SKM-1 (cell line): Measurements from ENCODE around the gene CLTB.
"Not testable (repeated sequence)": the region's sequence is repeated elsewhere in the genome, so short reads cannot be mapped to it uniquely, and the experiment has no call there.

Experiments used
- DNase-seq: peaks from one replicate; lab custom pipeline; 2025; ENCODE audit not compliant: unreplicated experiment; lab: John Stamatoyannopoulos, UW

Gene CLTB

DNA sequence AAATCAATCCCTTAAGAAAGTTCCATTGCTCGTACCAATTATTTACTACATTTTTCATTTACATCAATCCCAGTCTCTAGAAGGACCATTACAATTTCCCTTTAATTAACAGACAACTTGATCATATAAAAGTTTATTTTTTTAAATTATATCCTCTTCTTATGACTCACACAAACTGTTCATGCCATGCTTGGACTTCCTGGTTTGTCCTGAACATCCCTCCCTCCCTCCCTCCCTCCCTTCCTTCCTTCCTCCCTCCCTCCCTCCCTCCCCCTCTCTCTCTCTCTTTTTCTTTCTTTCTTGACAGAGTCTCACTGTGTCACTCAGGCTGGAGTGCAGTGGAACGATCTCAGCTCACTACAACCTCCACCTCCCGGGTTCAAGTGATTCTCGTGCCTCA is 11.6 kb upstream of the CLTB start:
- DNase-seq = no peak

DNA sequence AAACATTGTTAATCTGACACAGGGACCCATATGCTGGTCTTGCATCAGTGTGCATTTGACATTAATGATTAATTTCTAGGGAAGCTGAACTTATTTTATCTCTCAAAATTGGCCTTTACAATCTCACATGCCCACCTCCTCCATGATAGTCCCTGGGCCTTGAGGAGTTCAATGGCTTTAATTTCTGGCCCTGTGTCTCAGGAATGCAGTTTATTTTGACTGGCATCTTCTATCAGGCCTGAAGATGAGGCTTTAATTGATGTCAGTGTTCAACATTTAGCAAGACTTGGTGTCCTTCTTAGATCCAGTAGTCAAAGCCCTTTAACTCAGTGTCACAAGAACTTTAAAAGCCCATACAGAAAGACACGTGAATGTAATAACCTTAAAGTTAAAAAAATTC is 10.5 kb upstream of the CLTB start:
- no peak for DNase-seq

DNA sequence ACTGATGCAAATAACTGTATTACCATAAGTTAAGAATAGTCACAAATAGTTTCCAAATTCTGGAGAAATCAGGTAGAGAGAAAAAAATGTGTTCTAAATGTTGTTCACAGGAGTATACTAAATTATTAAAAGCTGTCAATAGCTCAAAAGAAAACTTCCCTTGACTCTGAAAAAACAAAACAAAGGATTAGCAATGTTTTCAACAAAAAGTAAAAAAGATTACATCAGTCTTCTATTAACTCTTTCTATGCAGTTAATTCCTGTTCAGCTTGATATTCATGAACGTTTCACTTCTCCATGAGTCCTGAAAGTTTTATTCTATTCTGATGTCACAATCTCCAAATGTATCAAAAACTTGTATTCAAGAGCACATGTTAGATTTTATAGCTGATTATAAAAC is 9.5 kb upstream of the CLTB start:
- no peak for DNase-seq

DNA sequence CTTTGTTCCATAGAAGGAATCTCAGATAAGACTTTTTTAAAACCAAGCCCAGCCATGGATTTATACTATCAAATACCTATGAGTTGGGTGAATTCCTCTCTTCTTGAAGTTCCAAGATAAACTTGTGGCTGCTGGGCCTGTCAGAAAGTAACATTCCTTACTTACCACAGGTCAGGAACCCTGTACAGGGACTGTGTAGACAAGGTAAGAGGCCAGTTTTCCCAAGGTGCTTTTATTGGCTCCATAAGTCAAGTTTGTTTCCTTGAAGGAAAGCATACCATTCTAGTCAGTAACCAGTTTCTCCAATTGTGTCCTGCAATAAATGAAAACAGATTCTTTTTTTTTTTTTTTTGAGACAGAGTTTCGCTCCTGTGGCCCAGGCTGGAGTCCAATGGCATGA is 8.8 kb upstream of the CLTB start:
- no peak for DNase-seq

DNA sequence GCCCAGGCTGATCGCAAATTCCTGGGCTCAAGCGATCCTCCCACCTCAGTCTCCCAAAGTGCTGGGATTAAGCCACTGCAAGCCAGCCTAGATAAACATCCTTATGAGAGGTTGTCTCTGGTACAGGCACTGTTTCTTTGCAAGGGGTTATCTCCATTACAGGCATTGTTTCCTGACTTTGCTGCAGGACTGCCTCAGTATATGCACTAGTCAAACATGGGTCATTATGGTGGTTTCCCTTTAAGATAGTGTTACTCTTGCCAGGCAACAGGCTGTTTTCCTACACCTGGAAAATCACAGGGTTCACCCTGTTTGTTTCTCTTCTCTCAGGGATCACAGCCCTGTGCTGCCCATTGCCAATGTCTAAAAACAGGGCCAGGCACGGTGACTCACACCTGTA is 7.8 kb upstream of the CLTB start:
- DNase-seq = no peak

DNA sequence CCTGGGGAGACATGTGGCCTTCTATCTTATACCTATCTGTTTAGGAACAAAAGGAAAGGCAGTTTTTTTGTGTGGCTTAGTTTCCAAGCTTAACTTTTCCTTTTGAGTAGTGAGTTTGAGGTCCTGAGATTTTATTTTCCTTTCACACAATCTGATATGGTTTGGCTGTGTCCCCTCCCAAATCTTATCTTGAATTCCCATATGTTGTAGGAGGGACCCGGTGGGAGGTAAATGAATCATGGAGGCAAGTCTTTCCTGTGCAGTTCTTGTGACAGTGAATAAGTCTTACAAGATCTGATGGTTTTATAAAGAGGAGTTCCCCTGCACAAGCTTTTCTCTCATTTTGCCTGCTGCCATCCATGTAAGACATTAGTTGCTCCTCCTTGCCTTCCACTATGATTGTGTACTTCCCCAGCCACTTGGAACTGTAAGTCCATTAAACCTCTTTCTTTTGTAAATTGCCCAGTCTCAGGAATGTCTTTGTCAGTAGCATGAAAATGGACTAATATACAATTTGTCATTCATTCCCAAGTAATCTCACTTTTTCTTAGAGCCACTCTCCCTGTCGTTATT is 4.7 kb upstream of the CLTB start:
- no peak for DNase-seq

DNA sequence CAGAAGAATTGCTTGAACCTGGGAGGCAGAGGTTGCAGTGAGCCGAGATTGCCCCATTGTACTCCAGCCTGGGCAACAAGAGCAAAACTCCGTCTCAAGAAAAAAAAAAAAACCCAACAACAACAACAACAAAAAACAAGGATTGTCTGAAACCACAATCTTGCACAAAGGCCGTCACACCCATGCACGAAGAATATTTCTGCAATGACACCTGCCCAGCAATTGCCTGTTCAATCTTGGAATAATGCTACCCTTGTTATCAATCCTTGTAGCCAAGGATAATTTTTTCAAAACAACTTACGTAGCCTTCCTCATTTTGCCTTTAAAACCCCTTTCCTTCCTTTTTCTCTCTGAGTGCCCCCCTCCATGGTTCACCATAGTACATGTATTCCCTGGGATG is 3.7 kb upstream of the CLTB start:
- no peak for DNase-seq

DNA sequence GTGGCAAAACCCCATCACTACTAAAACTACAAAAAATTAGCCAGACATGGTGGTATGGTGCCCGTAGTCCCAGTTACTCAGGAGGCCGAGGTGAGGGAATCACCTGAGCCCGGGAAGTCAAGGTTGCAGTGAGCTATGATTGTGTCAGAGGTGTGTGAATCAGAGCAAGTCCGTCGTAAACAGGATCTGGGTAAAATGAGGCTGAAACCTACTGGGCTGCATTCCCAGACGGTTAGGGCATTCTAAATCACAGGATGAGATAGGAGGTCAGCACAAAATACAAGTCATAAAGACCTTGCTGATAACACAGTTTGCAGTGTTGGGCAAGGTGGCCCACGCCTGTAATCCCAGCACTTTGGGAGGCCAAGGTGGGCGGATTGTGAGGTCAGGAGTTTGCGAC is 1.9 kb upstream of the CLTB start:
- no peak for DNase-seq

DNA sequence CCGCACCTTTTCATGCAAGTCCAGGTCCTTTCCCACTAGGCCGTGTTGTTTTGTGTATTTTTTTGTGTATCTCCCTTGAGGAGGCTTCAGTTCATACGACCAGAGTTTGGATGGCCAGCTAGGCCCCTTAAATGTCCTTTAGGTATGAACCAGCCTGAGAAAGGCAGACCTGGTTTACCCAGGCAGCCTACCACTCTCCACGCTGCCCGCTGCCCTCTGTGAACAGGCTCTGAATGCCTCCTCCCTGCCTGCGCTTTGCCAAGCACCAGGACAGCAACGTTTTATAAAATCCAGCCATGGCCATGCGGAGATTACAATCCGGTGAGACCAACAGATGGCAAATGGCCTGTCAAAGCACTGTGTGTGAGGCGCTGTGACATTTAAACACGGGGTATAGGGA is 626 bp upstream of the CLTB start:
- DNase-seq = no peak

DNA sequence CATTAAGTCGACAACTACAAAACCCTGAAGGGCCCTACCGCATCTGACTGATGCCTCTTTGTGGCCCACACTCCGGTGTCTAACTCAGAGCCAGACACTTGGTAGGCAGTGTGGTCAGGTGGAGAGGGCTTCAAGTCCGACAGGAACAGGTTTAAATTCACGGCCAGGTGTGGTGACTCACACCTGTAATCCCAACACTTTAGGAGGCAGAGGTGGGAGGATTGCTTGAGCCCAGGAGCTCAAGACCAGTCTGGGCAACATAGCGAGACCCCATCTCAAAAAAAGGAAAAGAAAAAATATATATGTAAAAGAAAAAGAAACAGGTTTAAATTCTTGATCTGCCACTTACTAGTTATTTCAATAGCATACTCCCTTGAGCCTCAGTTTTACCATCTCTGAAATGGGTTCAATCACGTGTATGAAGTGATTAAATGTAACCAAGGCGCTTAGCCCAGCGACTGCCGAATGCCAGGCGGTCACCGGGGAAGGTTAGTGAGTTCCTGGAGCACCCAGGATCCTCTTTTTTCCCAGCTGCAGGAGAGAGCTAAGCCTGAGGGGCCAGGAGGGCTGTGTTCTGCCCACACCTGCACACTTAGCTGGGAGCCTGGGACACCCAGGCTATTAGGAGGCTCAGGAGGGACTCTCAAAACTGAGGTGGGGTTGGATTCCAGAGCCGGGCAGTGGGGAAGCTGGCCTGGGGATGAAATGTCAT is 943 bp downstream of the CLTB start:
- no peak for DNase-seq

DNA sequence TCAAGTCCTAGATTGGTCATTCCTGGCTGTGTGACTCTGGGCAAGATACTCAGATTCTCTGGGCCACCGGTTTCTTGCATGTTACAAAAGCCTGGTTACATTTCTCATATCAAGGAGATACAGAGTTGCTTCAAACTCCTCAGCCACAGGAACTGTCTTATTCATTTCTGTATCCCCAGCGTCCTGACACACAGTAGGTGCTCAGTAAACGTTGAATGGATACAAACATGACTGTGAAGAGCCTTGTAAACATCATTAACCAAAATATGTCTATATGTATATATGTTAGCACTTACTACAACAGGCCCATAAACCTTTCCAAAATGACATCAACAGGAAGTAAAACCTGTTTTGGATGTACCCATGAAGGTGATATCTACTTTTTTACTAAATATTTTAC is 1.6 kb downstream of the CLTB start:
- DNase-seq = no peak

DNA sequence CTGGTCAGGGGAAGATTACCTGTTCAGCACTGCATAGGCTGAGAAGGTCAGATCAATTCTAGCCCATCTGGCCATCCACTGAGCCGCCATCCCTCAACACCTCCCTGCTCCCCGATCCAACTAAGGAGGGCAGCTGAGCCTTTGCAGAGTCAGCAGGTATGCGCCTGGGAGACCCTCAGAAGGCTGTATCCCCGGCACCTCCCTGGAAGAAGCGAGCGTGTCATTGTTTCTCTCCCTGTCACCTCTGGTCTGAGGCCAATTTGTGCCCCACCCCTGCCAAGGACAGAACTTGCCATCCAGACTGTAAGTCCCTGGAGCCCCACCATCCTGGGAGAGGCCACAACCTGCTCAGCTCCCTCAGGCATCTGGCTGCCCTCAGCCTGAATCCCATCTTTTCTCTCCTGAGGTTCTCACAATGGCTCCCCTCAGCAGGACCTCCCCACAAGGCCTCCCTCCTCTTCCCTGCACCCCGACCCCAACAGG is 2.6 kb downstream of the CLTB start:
- no peak for DNase-seq

DNA sequence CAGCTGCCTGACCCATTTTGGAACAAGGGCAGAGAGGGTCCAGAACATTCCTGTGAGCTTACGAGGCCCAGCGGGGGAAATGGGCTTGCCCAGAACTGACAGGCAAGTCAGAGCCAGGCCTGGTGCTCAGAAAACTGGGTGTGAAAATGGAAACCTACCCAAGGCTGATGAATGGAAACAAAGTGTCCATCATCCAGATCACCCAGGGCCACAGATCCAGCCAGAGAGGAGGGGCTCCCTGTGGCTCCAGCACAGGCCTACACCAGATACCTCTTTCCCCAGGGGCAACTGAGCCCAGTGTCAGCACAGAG is 3.1 kb downstream of the CLTB start:
- DNase-seq = no peak

DNA sequence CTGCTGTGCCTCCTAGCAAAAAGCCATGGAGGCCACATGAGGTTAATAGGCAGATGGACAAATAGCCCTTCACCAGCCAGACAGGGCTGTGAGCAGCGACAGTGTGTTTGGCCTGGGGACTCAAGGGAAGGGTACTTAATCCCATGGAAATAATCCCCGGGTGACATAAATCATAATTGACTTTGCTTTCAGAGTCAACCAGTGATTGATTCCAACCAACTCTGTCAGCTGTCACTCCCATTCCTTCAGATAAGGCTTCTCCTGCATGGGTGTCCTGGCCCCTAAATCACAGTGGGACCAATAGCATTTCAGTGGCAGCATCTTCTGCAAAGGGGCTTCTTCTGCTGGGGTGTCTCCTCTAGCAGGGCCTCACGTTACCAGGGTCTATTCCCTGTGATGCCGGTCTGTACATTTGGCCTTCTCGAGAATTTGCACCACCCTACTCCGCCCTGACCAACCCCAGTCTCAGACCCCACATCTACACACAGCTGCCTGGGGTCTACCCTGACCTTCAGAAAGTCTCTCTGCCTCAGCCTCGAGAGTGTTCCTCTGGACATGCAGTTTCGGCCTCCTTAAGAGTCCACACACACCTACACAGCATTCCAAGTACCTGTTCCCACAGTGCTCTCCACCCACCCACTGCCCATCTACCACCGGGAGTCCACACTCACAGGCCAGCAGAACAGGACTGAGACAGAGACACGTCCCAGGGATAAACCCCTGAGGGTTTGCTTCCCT is 3.7 kb downstream of the CLTB start:
- no peak for DNase-seq

DNA sequence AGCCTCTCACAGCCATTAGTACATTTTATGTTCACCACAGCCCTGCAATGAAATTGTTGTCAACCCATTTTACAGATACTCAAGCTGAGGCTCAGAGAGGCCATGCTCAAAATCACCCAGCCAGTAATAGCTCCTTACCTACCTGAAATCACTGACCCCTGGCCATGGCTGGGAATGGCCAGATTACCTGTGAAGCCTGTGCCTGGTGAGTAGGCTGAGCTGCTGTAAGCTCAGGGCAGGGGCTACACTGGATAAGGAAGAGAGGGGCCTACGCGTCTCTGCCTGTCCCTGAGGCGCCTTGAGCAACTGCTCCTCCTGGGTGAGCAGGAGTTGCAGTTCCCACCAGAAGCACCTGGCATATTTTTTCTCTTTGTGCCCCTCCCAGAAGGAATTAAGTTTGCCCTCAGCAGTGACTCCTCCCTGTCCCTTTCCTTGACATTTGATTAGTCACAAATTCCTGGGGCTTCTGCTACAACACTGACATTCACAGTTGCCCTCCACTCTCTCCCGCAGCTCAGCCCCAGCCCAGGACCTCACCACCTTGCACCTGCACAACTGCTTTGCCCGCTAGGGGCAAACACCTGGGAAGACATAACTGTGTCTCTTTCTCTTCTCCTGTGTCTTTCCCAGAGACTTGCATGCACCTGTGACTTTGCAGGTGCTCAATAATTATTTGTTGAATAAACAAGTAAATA is 5.7 kb downstream of the CLTB start:
- DNase-seq = no peak

DNA sequence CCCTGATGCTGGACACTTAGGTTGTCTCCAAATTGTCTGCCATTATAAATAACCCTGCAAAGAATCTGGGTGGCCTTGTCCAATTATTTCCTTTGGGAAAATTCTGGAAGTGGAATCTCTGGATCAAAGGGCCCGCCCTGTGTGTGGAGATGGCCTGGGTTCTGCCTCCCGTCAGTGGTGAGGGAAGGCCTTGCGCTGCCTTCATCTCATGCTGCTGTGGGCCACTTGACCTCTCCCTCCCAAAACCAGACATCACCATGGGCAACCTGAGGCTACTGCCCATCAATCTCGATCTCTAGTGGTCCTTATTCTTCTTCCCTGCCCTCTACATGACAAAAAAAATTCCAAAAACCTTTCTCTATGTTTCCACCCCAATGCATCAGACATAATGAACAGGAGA is 6.6 kb downstream of the CLTB start:
- DNase-seq = no peak

DNA sequence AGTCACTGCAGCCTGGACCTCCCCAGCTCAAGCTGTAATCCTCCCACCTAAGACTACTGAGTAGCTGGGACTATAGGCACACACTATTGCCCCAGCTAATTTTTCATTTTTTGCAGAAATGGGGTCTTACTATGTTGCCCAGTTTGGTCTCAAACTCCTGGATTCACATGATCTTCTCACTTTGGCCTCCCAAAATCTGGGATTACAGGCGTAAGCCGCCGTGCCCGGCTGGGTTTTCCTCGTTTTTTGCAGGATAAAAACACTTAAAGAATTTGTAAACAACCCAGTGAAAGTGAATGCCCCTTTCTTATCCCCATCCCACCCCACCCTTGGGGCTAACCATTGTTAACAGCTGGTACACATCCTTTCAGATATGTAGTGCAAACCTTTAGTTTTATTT is 7.7 kb downstream of the CLTB start:
- DNase-seq = no peak

DNA sequence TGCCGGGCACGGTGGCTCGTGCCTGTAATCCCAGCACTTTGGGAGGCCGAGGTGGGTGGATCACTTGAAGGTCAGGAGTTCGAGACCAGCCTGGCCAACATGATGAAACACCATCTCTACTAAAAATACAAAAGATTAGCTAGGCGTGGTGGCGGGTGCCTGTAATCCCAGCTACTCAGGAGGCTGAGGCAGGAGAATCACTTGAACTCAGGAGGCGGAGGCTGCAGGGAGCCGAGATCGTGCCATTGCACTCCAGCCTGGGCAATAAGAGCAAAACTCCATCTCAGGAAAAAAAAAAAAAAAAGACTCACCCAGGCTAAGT is 8.1 kb downstream of the CLTB start:
- not testable (repeated sequence) for DNase-seq

DNA sequence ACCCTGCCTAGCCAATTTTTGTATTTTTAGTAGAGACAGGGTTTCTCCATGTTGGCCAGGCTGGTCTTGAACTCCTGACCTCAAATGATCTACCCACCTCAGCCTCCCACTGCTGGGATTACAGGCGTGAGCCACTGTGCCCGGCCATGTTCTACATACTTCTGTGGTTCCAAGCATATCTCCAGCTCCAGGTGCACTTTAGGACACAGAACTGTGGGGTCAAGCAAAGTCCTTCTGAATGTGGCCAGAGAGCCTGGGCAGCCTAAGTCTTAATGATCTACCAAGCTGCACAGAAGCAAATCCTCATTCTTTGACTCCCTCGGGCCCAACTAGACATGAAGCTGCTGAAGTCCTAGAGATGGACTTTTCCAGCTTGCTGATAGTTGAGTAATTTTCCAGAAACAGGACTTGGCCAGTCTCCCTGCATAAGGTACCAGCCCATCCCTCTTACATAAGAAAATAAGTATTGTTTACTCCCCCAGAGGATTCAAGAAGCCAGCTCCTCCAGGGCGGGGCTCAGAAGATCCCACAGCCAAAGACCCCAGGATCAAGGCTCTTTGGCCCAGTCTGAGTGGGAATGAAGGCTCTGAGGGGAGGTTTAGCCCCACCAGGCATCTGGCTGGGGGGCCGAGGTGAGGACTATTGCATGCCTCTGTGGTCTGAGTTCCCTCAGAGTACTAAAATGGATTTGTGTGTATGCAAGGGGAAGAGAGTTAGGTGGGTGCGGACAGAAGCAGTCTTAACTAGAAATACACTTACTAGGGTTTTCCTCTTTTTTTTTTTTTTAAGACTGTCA is 8.7 kb downstream of the CLTB start:
- DNase-seq = no peak

DNA sequence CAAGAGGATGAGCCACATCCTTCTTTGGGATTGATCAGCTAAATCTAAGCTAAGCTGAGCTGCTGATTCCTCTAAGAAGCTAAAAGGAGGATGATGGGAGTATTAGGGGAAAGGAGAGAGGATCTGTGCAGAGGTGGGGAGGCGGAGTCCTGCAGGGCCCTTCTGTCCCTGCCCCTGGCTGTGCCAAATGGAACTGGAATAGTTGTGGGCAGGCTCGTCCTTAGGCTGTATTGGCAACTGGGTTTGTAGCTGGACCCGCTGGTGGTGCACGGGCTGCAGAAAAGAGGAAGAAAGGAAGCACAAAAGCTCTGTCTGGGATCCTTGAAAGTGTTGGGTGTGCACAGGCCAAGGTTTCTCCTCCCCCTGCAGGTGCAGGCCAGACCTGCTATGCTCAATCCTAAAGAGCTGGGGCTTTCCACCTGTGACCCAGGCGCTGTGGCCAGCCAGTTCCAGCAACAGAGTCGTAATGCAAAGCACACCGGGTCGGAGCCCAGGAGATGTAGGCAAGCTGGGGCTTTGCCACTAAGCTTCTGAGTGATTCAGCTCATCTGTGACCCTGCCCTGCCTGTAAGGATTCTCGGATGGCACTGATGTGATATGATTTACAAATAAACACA is 9.8 kb downstream of the CLTB start:
- DNase-seq = no peak
